ENCODE results near the gene ABCE1. TPM values are rescaled to one million over a fixed set of nuclear protein-coding genes. Genes with fewer than 3 reads are reported as not detected.

The ABCE1 gene
- total RNA-seq, 1 donor from 2014 or later, result 45.6 TPM

DNA sequence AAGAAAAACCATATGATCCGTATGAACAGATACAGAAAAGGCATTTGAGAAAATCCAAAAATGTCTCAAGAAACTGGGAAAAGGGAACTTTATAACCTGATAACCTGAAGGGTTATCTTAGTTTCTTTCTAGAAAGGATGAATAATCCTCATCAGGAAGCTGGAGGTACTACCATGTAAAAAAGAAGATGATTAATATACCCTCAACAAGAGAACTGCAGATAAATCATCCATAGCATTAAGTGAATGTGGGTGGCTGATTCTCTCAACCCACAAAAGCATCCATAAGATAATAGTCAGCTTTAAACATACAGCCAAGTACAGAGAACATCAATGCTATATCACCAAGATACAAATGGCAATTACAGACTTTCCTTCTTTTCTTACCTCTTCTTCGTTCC lies 26.6 kb upstream of the ABCE1 start:
- Mint-ChIP-seq H3K36me3 (ENCODE audit: unreplicated experiment) (peaks cover 8% of the 10 kb centered on the region), H3K27ac (ENCODE audit: unreplicated experiment) (no peak overlapping the region)

DNA sequence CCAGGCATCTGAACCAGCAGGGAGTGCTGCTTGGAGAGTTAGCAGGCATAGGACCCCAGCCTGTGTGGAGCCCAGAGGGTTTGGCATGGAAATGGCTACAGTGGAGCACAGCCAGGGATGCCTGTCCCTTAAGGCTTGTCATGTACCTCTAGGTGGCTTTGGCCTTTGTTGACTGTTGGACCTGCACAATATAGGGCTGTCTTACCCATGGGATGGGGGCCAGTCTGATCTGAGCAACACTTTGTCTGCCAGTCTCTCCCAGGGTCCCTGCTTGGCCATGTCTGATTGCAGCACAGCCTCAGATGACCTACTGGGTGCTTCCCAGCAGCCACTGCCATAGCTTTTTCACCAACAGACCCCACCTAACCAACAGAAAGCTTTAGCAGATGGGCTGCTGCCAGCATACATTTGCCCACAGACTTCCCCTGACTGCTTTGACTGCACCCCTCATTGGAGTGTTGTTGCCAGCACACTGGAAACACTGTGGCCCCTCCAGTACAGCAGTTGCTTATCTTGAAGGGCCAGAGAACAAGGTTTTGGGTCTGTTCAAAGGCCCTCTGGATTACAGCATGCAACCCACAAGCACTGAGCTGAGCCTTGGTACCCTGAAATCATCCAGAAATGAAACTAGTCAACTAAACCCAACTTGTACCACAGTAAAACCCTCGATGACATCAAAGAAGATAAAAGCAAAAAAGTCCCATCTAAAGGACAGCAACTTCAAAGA lies 22.2 kb upstream of the ABCE1 start:
- H3K27ac Mint-ChIP-seq (ENCODE audit: unreplicated experiment), result no peak overlapping the region
- no peaks in the 10 kb centered on the region for H3K27me3 Mint-ChIP-seq (ENCODE audit: unreplicated experiment)
- TF ChIP-seq, protein P1, sequence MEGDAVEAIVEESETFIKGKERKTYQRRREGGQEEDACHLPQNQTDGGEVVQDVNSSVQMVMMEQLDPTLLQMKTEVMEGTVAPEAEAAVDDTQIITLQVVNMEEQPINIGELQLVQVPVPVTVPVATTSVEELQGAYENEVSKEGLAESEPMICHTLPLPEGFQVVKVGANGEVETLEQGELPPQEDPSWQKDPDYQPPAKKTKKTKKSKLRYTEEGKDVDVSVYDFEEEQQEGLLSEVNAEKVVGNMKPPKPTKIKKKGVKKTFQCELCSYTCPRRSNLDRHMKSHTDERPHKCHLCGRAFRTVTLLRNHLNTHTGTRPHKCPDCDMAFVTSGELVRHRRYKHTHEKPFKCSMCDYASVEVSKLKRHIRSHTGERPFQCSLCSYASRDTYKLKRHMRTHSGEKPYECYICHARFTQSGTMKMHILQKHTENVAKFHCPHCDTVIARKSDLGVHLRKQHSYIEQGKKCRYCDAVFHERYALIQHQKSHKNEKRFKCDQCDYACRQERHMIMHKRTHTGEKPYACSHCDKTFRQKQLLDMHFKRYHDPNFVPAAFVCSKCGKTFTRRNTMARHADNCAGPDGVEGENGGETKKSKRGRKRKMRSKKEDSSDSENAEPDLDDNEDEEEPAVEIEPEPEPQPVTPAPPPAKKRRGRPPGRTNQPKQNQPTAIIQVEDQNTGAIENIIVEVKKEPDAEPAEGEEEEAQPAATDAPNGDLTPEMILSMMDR (IDR thresholded peaks at IDR 0.05), result no peak
- H3K4me3 Mint-ChIP-seq (ENCODE audit: unreplicated experiment), result no peak overlapping the region
- H3K9me3 Mint-ChIP-seq (ENCODE audit: unreplicated experiment), result peaks cover 14% of the 10 kb centered on the region
- peaks cover 32% of the 10 kb centered on the region for H3K36me3 Mint-ChIP-seq (ENCODE audit: unreplicated experiment)
- DNase-seq (ENCODE audit: extremely low spot score, unreplicated experiment), result no peak
- peaks cover 6% of the 10 kb centered on the region for H3K4me1 Mint-ChIP-seq (ENCODE audit: unreplicated experiment)

More for the DNA sequence above, 26.6 kb upstream of the ABCE1 start:
- H3K4me3 Mint-ChIP-seq (ENCODE audit: unreplicated experiment), result no peak overlapping the region
- TF ChIP-seq, protein P1 (IDR thresholded peaks at IDR 0.05), result no peak
- no peaks in the 10 kb centered on the region for H3K9me3 Mint-ChIP-seq (ENCODE audit: unreplicated experiment)
- DNase-seq (ENCODE audit: extremely low spot score, unreplicated experiment), result no peak
- peaks cover 6% of the 10 kb centered on the region for H3K4me1 Mint-ChIP-seq (ENCODE audit: unreplicated experiment)
- no peaks in the 10 kb centered on the region for H3K27me3 Mint-ChIP-seq (ENCODE audit: unreplicated experiment)

DNA sequence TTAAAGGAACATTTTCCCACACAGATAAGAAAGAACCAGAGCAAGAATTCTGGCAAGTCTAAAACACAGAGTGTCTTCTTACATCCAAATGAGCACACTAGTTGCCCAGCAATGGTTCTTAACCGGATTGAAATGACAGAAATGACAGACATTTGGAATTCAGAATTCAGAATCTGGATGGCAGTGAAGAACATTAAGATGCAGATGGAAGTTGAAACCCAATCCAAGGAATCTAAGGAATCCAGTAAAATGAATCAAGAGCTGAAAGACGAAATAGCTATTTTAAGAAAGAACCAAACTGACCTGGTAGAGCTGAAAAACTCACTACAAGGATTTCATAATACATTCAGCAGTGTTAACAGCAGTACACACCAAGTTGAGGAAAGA lies 21.6 kb upstream of the ABCE1 start:
- Mint-ChIP-seq H3K4me1 (ENCODE audit: unreplicated experiment) (peaks cover 6% of the 10 kb centered on the region), H3K27me3 (ENCODE audit: unreplicated experiment) (no peaks in the 10 kb centered on the region), H3K9me3 (ENCODE audit: unreplicated experiment) (peaks cover 14% of the 10 kb centered on the region), H3K27ac (ENCODE audit: unreplicated experiment) (no peak overlapping the region), H3K36me3 (ENCODE audit: unreplicated experiment) (peaks cover 32% of the 10 kb centered on the region), H3K4me3 (ENCODE audit: unreplicated experiment) (no peak overlapping the region)
- TF ChIP-seq, protein P1 (IDR thresholded peaks at IDR 0.05), result no peak
- no peak for DNase-seq (ENCODE audit: extremely low spot score, unreplicated experiment)

DNA sequence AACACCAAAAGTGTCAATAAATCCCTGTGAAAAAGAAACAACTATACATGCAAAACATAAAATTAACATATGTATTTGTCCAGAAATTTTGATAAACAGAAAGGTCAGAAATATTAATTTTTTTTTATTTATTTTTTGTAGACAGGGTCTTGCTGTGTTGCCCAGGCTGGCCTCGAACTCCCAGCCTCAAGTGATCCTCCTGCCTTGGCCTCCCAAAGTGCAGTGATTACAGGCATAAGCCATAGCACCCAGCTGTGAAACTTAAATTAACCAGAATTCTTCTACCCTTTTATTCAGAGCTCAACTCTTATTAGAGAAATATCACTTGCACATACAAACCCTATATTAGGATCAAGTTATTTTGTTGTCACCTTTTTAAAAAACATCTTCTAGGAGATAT lies 16.4 kb upstream of the ABCE1 start:
- Mint-ChIP-seq H3K4me3 (ENCODE audit: unreplicated experiment) (no peak overlapping the region), H3K4me1 (ENCODE audit: unreplicated experiment) (peaks cover 4% of the 10 kb centered on the region), H3K27ac (ENCODE audit: unreplicated experiment) (no peak overlapping the region), H3K9me3 (ENCODE audit: unreplicated experiment) (peaks cover 14% of the 10 kb centered on the region), H3K36me3 (ENCODE audit: unreplicated experiment) (peaks cover 32% of the 10 kb centered on the region), H3K27me3 (ENCODE audit: unreplicated experiment) (no peaks in the 10 kb centered on the region)
- no peak for DNase-seq (ENCODE audit: extremely low spot score, unreplicated experiment)
- TF ChIP-seq, protein P1 (IDR thresholded peaks at IDR 0.05), result no peak

DNA sequence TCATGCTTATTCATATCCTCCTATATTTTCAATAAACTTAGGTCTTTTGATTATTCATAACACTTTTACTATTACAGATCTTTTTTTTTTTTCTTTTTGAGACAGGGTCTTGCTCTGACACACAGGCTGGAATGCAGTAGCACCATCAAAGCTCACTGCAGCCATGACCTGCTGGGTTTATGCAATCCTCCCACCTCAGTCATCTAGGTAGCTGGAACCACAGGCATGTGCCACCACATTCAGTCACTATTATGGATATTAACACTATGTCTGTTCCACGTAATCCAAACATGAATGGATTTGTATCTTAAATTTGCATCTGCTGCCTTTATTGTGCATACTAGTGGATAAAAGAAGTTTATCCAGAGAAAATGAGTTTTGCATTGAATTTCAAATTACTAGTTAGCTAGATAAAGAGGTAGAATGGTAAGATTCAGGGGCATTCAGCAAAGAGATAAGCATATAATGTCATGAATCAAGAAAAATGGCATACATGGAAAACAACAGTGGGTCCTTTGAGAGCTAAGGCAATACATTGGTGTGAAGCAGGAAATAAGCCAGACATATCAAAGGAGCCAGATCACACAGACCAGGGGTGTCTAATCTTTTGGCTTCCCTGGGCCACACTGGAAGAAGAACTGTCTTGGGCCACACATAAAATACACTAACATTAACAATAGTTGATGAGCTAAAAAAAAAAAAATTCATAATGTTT lies 14.1 kb upstream of the ABCE1 start:
- Mint-ChIP-seq H3K4me1 (ENCODE audit: unreplicated experiment) (peaks cover 4% of the 10 kb centered on the region), H3K4me3 (ENCODE audit: unreplicated experiment) (no peak overlapping the region), H3K9me3 (ENCODE audit: unreplicated experiment) (no peaks in the 10 kb centered on the region), H3K36me3 (ENCODE audit: unreplicated experiment) (peaks cover 22% of the 10 kb centered on the region), H3K27ac (ENCODE audit: unreplicated experiment) (no peak overlapping the region), H3K27me3 (ENCODE audit: unreplicated experiment) (no peaks in the 10 kb centered on the region)
- TF ChIP-seq, protein P1 (IDR thresholded peaks at IDR 0.05), result no peak
- no peak for DNase-seq (ENCODE audit: extremely low spot score, unreplicated experiment)

Data from osteocyte (in vitro differentiated cells).